22Rv1 (cell line): ENCODE measurements around the gene TMTC1.

Source experiments
- CTCF ChIP-seq: fragments of 450-650 bp; IDR thresholded peaks from 2 replicates; pipeline ENCODE4 v1.5.1; 2017; ENCODE audit warnings: mild to moderate bottlenecking
- ZFX ChIP-seq: fragments of 450-650 bp; IDR thresholded peaks from 2 replicates; pipeline ENCODE4 v1.6.1; 2017; ENCODE audit warnings: antibody characterized with exemption, borderline replicate concordance

- TF ChIP-seq CTCF (no peak), ZFX (no peak)
Measured at GRCh38 chr12:29807129-29807528, 23.4 kb upstream of the TMTC1 start.
